Pons (tissue), 1 donor: ENCODE results near the gene PGP.

Experiments used
- DNase-seq: peaks from one replicate; pipeline ENCODE4 v3.0.0-alpha.2; 2016; ENCODE audit warnings: low spot score

The PGP gene

DNA sequence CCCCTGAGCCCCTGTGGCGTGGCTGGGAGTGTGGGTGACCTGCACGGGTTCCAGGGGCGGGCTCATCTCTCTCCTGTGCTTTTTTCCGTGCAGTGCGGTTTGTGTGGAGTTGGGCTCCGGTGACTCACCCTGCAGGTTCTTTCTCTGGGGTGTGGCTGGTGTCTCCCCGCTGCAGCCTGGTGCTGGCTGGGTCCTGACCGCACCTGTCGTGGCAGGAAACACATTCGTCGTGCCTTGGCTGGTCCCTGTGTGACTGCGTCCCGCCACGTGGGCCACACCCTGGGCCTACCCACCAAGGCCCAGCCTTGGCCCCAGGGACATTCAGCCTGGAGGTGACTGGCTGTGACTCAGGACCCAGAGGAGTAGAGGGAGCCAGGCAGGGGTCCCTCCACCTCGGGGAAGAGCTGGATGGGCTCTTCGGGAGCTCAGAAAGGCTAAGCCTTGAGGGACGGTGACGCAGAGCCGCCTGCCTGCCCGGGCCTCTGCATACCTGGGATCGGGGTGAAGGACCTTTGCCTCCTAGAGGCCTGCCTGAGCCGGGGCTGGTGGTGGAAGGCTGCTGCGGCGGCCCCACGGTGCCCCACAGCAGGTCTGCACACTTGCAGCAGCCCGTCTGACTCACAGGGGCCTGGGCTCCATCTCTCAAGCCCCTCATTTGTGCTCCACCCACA is 51.3 kb downstream of the PGP start:
- DNase-seq = no peak

- no peak for DNase-seq
These were observed 51.9 kb downstream of the PGP start for GRCh38 chr16:2162676-2163118.

- DNase-seq = no peak
These were observed 52.7 kb downstream of the PGP start for GRCh38 chr16:2161911-2162310.
